Fibroblast of skin of left biceps (primary cell): ENCODE data around the gene YWHAQ.
"Not testable (repeated sequence)": the region's sequence is repeated elsewhere in the genome, so short reads cannot be mapped to it uniquely, and the experiment has no call there.

ENCODE experiments used
- DNase-seq, 2 experiments: peaks; one replicate each; pipeline ENCODE4 v3.0.0-alpha.2; 2013; ENCODE audit warnings: low read depth in 2 of 2

YWHAQ gene

GRCh38 chr2:9631878-9632700 is 1.3 kb upstream of the YWHAQ start:
- DNase-seq: no peak

GRCh38 chr2:9631553-9631819 is 689 bp upstream of the YWHAQ start:
- no peak for DNase-seq

GRCh38 chr2:9630117-9630735 is 571 bp downstream of the YWHAQ start:
- peak in 1 of 2 experiments; percentile 23 for DNase-seq

- DNase-seq: no peak
Measured at GRCh38 chr2:9629222-9630116, 1.3 kb downstream of the YWHAQ start.

GRCh38 chr2:9627310-9627709 is 3.5 kb downstream of the YWHAQ start:
- DNase-seq: no peak

GRCh38 chr2:9623151-9623550 is 7.6 kb downstream of the YWHAQ start:
- DNase-seq: no peak

- not testable (repeated sequence) for DNase-seq
Measured at GRCh38 chr2:9621655-9622054, 9.1 kb downstream of the YWHAQ start.

GRCh38 chr2:9618410-9618809 is 12.4 kb downstream of the YWHAQ start:
- DNase-seq: no peak

GRCh38 chr2:9617749-9618148 is 13.0 kb downstream of the YWHAQ start:
- no peak for DNase-seq

GRCh38 chr2:9617296-9617695 is 13.5 kb downstream of the YWHAQ start:
- DNase-seq: no peak

- DNase-seq: no peak
Measured at GRCh38 chr2:9614562-9614961, 16.2 kb downstream of the YWHAQ start.

GRCh38 chr2:9613291-9613690 is 17.5 kb downstream of the YWHAQ start:
- peak; percentile 42 to 47 for DNase-seq

GRCh38 chr2:9611549-9611912 is 19.3 kb downstream of the YWHAQ start:
- DNase-seq: not testable (repeated sequence)

- DNase-seq: no peak
Measured at GRCh38 chr2:9610781-9611548, 19.8 kb downstream of the YWHAQ start.

- not testable (repeated sequence) for DNase-seq
Measured at GRCh38 chr2:9608491-9608890, 22.3 kb downstream of the YWHAQ start.

GRCh38 chr2:9602412-9602811 is 28.4 kb downstream of the YWHAQ start:
- no peak for DNase-seq

GRCh38 chr2:9601397-9601796 is 29.4 kb downstream of the YWHAQ start:
- DNase-seq: no peak

- no peak for DNase-seq
Measured at GRCh38 chr2:9599430-9599829, 31.4 kb downstream of the YWHAQ start.

- no peak for DNase-seq
Measured at GRCh38 chr2:9596621-9597311, 34.0 kb downstream of the YWHAQ start.

- no peak for DNase-seq
Measured at GRCh38 chr2:9595746-9596145, 35.1 kb downstream of the YWHAQ start.

GRCh38 chr2:9595256-9595655 is 35.5 kb downstream of the YWHAQ start:
- not testable (repeated sequence) for DNase-seq
